GM21423 (cell line): ENCODE results near the gene RAI14.

ENCODE experiments used
- ATAC-seq: cut with Tn5 transposase; IDR thresholded peaks from one replicate; pipeline ENCODE4 v1.9.1; 2021; ENCODE audit warnings: mild to moderate bottlenecking, moderate library complexity; ENCODE audit not compliant: unreplicated experiment

Gene RAI14

DNA sequence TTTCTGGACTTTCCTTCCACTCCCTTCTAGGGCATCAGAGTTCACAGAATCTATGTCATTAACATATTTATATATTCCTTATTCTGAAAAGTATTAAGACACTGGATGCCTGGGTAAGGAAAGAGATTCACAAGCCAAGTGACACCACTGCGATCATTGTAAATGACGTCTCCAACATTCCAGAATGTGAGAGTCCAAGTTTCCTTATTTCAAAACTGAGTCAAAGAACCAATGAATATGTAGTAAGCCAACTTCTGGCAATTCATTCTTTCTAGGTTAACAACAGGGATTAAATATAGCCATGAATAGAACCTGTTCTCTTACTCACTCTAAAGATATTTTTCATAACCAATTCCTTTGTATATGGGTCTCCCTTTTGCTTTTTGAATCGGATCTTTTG is 18.1 kb downstream of the RAI14 start:
- no peak for ATAC-seq

DNA sequence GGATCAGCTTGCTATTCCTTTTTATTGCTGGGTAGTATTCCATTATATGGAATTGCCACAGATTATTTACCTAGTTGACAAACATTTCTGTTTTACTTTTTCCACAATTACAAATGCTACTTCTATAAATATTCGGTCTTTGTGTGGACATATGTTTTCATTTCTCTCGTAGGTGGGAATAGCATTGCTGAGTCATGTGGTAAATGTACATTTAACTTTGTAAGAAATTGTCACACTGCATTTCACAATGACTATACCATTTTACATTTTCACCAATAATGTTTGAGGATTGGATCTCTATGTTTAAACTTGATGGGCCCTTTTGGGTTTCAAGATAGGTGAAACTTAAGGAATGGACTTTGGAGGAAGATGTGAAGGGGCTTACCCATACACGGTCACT is 19.7 kb downstream of the RAI14 start:
- ATAC-seq, result no peak

DNA sequence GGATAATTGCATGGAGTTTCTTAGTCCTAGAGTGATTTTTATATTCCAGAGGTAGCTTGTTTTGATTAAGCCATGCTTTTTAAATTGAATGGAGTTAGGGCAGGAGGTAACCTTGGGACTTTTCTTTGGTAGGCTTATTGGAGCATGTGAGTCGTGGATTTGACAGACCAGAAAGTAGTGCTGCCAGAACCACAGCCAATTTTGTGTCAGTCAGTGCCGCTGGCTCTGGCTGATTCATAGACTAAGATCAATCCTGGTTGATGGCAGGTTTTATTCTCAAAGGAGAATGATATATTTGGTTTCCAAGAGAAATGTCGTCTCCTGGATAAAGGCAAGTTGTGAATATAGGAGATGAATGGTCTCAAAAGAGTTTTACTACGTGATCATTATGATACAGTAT is 20.3 kb downstream of the RAI14 start:
- ATAC-seq, result no peak

DNA sequence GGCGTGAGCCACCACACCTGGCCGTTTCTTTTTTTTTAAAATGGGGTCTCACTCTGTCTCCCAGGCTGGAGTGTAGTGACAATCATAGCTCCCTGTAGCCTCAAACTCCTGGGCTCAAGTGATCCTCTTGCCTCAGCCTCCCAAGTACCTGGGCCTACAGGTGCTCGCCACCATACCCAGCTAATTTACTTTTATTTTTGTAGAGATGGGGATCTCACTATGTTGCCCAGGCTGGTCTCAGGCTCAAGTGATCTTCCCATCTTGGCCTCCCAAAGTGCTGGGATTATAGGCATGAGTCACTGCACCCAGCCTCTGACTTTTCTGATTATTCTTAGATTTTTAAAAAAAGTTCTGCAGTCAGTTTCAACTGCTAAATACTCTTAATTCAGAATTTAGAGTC is 21.3 kb downstream of the RAI14 start:
- no peak for ATAC-seq

DNA sequence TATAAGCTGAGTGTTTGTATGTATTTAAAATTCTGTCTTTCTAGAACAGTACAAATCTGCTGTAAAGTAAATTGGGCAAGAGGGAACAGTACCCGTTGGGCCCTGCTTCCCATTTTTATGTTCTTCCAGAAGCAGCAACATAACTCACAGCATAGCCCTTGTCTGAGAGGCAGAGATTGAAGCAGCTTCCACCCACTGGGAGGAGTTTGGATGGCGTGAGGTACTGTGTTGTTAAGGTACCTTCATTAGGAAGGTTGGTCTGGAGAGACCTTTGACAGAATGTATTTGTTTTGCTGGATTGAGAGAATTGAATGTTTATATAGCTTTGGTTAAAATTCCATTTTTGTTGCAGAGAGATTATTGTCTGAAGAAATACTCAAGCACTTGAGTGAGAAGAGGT is 24.8 kb downstream of the RAI14 start:
- ATAC-seq, result no peak

DNA sequence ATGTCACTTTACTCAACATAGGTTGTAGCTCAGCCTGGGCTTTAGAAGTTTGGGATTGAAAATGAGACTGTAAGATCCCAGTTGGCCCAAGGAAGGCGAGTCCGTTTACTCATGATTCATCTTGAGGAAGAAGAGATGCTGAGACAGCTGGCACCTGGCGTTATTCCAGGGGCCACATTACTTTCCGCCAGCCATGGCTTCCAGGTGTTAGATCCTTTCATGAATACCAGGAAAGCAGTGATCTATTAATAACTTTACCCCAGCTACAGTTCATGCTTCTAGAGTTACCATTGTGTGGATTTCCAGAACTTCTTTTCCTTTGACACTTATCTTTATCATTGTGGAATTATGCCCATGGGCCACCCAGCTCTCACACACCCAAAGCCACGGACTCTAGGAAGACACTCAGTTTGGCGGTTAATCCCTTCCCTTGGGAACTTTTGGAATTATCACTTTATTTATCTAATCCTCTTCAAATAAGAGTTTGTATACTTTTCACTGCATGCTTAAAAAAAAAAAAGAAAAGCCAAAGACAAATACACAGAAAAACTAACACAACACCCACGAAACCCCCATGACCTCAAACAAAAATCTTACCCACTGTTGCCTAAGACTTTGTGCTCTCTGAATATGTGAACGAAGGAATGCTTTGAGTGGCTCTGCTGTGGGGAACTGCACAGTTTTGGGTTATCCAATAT is 26.9 kb downstream of the RAI14 start:
- no peak for ATAC-seq

DNA sequence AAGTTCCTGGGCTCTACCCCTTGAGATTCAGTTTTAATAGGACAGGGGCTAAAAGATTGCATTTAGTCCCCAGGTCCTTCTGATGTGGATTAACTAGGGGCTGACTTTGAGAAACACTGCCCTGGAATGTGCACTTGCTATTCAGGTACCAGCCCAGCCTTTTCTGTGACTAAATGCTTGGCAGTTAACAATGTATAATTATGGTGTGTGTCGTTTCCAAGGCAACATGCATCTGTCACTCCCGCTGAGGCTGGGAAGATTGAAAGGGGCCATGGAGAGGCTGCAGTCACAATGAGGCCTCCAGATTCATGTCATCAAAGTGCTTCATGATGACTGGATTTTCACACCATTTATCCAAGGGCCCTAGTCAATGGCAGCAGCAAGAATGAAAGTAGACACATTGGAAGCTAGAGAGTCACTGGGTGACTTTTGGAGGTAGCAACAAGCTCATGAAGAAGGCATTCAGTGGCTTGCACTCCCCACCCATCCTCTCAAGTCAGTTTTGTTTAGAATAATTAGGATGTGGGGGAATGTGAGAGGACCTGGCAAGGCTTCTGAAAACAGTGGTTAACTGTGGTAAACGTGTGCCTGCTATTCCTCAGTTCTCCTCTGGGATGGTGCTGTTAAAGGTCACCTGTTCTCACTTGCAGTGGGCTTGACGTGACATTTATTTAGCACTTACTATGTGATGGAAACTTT is 28.3 kb downstream of the RAI14 start:
- ATAC-seq, result no peak

DNA sequence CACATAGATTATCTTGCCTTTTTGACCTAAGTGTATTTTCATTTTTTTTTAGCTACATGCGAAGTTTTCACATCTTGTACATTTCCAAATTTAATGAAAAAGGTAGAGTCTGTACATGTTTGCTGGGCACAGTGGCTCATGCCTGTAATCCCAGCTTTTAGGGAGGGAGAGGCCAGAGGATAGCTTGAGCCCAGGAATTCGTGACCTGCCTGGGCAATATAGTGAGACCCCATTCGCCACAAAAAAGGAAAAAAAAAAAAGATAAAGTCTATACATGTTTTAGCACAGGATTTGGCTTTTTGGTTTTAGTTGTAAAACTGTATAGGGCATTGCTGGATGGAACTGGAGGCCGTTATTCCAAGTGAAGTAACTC is 28.8 kb downstream of the RAI14 start:
- no peak for ATAC-seq

DNA sequence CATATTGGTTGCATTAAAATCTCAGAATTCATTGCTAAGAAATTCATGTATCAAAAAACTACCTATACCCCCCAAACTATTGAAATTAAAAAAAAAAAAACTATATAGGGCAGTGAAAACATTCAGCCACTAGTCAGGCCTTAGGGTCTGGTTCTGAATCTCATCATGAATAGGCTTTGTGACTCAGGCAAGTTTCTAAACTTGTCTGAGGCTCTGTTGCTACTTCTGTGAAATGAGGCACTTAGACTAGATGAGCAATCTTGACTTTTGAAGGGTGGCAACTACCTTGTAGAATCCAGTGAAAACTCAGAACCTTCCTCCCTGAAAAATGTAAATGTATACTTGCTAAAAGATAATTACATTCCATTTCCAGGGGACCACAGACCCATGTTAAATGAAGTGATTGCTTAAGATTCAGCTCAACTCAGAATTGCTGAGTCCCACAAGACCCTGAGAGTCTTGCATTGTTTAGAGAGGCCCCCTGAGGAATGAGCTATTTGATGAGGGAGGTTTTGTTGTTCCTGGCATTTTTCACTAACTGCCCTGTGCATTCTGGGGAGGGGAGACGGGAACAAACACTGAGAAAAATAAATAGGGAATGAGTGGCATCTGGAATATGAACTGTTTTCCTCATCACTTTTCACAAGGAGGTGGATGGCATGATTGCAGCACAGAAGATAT is 29.5 kb downstream of the RAI14 start:
- no peak for ATAC-seq

DNA sequence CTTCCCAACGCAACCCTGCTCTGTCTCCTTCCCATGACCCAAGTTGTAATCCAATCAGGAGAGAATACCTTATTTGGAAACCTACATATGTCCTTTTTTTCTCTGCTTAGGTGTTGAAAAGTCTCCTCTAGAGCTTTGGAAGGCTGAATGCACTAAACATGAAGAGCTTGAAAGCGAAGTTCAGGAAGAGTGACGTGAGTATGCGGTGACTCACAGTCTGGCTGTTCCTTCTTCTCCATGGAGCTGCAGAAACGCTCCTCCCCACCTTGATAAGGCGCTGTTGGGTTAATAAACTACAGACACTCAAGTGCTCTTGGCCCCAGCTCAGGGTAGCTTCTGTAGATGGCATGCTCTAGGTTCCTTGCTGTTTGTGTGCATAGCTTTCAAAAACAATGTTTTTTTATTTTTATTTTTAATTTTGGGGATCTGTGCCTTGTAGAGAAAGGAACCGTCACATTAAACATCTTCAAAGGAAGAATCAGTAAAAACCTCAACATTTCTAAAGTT is 30.7 kb downstream of the RAI14 start:
- no peak for ATAC-seq

DNA sequence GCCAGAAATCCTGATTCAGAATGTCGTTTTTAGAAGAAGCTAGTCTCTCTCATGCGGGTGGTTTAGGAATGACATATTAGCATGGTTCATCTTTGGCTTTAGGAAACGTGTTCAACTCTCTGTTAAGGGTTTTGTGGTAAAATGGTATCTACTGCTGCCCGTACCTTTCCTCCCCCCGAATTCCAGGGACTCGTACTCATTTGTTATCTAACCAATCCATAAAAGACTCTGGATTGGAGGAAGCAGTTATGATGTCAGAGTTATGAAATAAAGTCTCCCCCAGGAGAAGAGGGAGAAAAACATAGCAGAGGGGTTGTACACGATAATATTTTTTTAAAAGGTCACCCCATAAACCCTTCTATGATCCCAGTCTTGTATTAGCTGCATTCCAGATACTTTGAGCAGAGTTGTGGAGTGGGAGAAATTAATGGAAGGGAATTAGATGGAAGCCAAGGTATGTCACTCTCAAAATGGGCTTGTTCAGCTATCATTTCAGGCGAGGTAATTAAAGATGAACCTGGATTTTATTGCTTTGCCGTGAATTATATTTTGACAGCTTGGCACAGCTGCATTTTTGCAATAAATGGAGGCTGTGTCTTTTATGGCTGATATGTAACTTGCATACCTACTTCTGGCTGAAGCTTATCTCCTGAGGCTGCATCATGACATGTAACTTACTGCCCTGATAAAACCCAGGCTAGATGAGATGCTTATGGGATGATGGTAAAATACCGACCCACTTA is 31.3 kb downstream of the RAI14 start:
- no peak for ATAC-seq

DNA sequence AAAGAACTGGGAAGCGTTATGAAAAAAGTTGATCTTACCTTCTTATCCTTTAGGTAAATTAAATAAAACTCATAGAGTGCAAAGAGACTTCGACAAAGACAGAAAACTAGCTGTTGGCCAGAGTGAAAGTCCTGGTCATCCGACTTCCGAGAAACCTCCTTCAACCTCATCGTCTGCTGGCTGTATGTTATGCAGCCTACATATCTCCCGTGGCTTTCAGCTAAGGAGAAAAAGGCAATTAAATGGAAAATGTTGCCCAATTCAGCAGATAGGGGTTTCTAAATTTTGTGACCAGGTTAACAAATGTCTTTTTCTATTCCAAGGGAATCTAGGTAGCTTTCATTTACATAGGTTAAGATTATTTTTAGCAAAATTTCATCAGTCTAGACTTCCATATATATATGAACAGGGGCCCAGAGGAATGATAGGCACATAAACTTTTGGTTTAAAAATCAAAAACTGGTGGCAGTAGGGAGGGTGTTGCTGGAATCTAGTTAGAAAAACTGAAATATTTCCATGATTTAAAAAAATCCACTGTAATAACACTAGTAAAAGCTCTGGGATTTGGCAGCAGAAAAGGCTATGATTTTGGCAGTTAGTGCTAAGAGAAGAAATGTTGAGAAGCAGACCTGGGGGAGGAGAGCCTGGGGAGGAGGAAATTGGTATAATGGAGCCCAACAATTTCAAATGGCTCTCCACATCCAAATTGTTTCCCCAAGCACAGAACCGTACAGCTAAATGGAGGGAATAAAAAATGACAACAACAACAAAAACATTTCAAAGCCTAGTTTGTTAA is 32.1 kb downstream of the RAI14 start:
- ATAC-seq, result no peak

DNA sequence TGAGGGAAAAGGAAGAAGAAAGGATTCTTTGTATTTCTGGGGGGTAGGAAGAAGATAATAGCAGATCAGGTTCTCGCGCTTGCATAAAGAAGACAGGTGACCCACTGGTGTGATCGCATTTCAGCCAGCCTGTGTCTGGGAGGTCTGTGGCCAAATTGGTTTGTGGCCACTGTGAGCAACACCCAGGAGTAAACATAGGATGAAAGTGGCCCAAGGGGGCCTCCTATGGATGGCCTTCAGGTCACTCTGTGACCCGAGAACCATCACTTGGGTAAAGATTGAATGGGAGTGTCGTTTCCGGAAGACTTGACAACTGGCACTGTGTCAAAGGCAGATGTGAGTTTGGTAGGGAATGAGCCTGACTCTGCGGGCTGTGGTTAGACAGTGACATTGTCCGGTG is 34.2 kb downstream of the RAI14 start:
- ATAC-seq, result no peak

DNA sequence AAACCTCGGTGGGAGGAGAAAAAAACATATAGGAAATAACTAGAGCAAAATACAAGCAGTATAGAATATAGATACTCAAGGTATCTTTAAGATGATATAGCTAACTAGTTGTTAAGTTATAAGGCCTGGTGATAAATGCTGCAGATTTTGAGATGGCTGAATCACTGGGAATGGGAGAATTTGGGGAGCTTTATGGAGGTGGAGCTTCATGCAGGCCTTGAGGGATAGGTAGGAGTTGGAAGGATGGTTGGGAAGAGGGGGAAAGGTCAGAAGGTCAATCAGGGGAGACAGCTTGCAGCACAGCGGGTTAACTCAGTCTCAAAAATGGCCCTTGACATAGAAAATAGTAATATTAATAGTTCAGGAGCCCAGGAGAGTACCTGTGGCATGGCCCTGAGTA is 34.8 kb downstream of the RAI14 start:
- ATAC-seq, result no peak

DNA sequence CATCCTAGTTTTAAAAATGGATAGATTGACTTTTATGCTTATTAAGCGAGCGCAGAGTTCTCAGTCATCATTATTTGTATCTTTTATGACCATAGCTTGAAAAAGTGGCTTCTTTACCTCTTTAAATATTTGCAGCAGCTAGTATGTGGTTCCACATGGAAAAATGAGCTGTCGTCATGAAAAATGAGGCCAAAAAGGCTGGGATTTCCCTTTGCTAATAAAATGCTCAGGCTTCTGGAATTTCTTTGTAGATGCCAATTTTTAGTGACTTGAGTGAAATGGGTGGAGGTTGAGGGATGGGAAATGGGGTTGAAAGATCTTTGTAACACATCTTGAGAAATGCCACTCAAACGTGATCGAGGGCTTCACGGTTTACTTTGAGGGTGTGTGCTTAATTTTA is 35.2 kb downstream of the RAI14 start:
- ATAC-seq, result no peak

DNA sequence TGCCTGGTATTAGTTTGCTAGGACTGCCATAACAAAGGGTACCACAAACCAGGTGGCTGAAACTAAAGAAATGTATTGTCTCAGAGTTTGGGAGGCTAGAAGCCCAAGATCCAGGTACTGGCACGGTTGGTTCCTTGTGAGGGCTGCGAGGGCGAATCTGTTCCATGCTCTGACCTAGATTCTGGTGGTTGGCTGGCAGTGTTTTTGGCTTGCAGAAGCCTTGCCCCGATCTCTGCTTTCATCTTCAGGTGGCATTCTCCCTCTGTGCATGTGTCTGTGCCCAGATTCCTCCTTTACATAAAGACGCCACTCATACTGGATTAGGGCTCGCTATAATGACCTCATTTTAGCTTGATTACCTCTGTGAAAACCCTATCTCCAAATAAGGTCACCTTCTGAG is 36.7 kb downstream of the RAI14 start:
- ATAC-seq, result no peak

DNA sequence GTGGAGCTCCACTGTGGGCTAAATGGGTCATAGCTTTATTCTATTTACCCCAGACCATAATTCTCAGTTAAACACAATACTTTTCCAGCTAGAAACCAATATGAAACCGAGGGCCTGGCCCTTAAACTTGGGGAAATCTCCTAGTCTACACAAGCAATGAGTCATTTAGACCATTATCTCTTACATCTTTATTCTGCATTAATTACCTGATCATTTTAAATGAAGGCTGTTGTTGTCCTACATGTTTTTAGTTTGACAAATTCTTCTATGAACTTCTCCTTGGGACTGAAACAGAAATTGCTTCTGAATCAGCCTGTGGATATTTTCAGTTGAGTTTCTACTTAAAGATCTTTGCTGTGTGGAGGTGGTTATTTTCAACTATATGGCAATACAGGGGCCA is 37.9 kb downstream of the RAI14 start:
- ATAC-seq, result no peak

DNA sequence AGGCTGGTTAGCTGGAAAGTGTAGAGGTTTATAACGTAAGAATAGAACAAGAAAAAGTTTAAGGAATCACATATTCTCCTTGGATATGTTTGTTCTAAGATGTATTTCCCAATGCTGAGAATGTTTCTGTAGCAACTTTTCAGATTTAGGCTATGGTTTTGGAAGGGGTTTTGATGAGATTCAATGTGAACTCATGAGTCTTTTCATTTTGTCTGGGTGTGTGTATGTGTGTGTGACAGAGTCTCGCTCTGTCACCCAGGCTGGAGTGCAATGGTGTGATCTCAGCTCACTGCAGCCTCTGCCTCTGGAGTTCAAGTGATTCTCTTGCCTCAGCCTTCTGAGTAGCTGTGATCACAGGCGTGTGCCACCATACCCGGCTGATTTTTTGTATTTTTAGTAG is 38.6 kb downstream of the RAI14 start:
- ATAC-seq, result no peak

DNA sequence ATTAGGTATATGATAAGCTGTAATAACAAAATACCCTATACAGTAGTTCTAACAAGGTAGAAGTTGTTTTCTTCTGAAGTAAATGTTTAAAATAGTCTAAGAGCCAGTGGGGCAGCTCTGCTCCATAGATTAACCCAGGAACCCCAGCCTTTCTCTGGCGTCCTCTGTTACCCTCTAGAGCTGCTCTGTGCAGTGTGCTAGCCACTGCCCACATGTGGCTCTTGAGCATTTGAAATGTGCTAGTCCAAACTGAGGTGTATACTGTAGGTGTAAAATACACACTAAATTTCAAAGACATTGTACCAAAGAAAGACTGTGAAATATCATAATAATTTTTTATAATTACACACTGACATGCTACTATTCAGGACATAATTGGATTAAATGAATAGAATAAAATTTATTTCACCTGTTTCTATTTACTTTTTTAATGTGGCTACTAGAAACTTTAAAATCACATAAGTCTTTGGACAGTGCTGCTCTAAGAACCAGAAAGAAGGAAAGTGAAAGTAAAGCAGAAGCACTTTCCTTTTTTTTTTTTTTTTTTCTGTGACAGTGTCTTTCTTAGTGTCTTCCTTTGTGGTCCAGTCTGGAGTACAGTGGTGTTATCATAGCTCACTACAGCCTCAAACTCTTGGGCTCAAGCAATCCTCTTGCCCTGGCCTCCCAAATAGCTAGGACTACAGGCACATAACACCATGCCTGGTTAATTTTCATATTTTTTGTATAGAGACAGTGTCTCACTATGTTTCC is 39.3 kb downstream of the RAI14 start:
- peak; percentile 64 for ATAC-seq
